Stimulated activated CD4-positive, alpha-beta T cell treated with anti-CD3 and anti-CD28 coated beads, Interleukin-15, amount 100 ng/mL, for 48 hours (primary cell): ENCODE measurements around the gene SPACA9.

Source experiments
- DNase-seq, 2 donors: peaks; one replicate each; pipeline ENCODE4 v3.0.0-alpha.2; 2020; ENCODE audit warnings: low read depth in 2 of 2

Gene SPACA9

GRCh38 chr9:132878695-132879456 is at the start of gene SPACA9:
SPACA9 (plus strand) TSS chr9:132878898; CDS start chr9:132883948, 5,050 bp downstream.
- DNase-seq, result peak in 1 of 2 donors; percentile 19

GRCh38 chr9:132832171-132832881 is 46.4 kb upstream of the SPACA9 start:
- no peak for DNase-seq

- DNase-seq, result no peak
Observed at GRCh38 chr9:132833550-132834121, 45.1 kb upstream of the SPACA9 start.

GRCh38 chr9:132834343-132834742 is 44.4 kb upstream of the SPACA9 start:
- DNase-seq, result no peak

- no peak for DNase-seq
Observed at GRCh38 chr9:132837501-132838286, 41.0 kb upstream of the SPACA9 start.

GRCh38 chr9:132838291-132838690 is 40.4 kb upstream of the SPACA9 start:
- no peak for DNase-seq

GRCh38 chr9:132840980-132841379 is 37.7 kb upstream of the SPACA9 start:
- DNase-seq, result no peak

GRCh38 chr9:132842124-132843044 is 36.3 kb upstream of the SPACA9 start:
- no peak for DNase-seq

GRCh38 chr9:132846109-132846917 is 32.4 kb upstream of the SPACA9 start:
- no peak for DNase-seq

GRCh38 chr9:132846918-132847515 is 31.7 kb upstream of the SPACA9 start:
- no peak for DNase-seq

- DNase-seq, result no peak
Observed at GRCh38 chr9:132849185-132849706, 29.5 kb upstream of the SPACA9 start.

GRCh38 chr9:132853482-132853881 is 25.2 kb upstream of the SPACA9 start:
- no peak for DNase-seq

GRCh38 chr9:132854832-132855231 is 23.9 kb upstream of the SPACA9 start:
- DNase-seq, result no peak

GRCh38 chr9:132855904-132856303 is 22.8 kb upstream of the SPACA9 start:
- no peak for DNase-seq

GRCh38 chr9:132857031-132857430 is 21.7 kb upstream of the SPACA9 start:
- DNase-seq, result no peak

GRCh38 chr9:132857616-132858342 is 20.9 kb upstream of the SPACA9 start:
- DNase-seq, result no peak

- DNase-seq, result no peak
Observed at GRCh38 chr9:132858751-132859150, 19.9 kb upstream of the SPACA9 start.

GRCh38 chr9:132861666-132862065 is 17.0 kb upstream of the SPACA9 start:
- DNase-seq, result no peak

GRCh38 chr9:132862533-132862932 is 16.2 kb upstream of the SPACA9 start:
- DNase-seq, result no peak
